HG02642 (cell line): ENCODE results near the gene HCFC1.

ENCODE experiments used
- ATAC-seq: cut with Tn5 transposase; IDR thresholded peaks from one replicate; pipeline ENCODE4 v1.9.1; 2021; ENCODE audit warnings: mild to moderate bottlenecking; ENCODE audit not compliant: unreplicated experiment, poor library complexity

The HCFC1 gene

GRCh38 chrX:153945956-153946943 lies 25.4 kb downstream of the HCFC1 start:
- no peak for ATAC-seq

- ATAC-seq = no peak
Measured at GRCh38 chrX:153944800-153945150, 26.8 kb downstream of the HCFC1 start.

DNA sequence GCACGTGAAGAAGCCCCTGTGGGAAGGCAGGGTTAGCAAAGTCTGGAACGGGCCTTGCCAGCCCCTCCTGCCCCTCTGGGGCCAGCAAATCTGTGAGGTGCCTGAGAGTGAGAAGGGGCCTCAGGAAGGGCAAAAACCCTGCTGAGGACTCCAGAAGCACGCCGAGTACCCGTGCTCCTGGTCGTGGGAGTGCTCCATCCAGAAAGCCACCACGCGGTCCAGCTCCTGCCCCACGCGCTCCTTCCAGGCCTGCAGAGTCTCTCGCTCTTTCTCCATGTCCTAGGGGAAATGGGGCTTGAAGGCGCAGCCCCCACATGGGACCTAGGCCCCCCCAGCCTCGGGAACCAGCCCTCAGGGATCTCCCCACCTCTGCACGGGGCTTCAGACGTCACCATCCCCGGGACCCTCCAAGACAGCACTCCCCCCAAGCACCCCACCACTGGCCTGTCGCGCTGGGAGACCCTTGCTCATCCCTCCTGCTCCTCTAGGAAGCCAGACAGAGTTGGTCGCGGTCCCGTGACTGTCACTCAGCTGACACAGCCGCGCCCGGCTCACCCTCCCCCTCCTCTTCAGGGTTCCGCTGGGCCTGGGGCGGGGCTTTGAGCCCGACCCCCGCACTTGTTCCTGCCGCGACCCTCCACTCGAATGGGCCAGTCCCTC lies 27.3 kb downstream of the HCFC1 start, which contains the start of gene RENBP:
Gene RENBP (minus strand): TSS at position 504 of the 660 bp plus-strand sequence. CDS start 33 bp downstream, at position 471.
- ATAC-seq = no peak

DNA sequence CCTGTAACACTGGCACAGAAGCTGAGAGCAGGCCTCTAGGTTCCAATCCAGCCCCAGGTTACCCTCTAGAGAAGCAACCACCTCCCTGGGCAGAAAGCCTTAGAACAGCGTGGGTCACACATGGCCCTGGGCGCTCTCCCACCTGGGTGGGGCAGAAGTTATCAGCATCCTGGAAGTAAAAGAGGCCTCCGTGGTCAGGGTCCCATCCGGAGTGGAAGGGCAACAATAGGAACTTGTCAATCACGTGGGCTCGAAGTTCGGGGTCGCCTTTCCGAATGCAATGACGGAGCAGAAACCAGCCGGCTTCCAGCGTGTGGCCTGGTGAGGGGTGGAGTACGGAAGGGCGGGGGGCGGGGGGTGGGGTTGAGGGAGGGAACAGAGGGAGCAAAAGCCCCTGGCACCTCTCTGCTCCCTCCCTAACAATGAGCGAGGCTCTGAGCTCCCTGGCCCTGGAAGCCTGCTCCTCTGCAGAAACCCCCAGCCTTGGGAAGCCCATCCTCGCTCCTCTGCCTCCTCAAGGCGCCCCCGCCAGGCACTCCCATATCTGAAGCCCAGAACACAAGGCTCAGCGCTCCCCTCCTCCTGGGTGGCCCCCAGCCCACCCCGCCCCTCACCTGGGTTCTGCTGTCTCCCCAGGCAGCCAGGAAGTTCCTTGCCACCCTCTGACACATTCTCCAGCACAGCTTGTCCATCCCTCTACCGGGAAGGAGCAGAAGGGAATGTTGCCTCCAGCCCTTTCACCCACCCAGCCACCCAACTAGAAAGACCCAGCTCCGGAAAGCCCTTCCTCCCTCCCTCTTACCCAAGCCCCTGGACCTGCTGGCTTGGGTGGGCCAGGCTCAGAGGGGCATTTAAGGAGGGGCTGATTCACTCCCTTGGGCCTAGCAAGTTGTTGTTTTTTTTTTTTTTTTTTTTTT lies 30.0 kb downstream of the HCFC1 start:
- ATAC-seq = no peak

DNA sequence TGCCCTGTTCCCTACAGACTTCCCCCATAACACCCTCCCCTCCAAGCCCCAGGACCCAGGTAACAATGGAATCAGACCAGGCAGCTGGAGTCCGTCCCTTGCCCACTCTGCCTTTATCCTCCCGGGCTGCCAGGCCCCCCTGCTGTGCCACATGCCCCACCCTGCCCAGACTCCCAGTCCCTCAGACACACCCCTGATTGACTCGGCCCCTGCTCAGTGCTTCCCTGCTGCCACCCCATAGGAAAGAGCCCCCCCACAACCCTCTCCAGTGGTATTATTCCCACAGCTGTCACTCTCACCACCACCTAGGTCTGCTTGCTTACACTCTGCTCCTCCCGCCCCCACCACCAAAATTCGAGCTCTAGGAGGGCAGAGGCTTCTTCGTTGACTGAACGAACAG lies 32.0 kb downstream of the HCFC1 start:
- ATAC-seq = no peak

GRCh38 chrX:153938226-153938786 lies 33.3 kb downstream of the HCFC1 start:
- no peak for ATAC-seq

DNA sequence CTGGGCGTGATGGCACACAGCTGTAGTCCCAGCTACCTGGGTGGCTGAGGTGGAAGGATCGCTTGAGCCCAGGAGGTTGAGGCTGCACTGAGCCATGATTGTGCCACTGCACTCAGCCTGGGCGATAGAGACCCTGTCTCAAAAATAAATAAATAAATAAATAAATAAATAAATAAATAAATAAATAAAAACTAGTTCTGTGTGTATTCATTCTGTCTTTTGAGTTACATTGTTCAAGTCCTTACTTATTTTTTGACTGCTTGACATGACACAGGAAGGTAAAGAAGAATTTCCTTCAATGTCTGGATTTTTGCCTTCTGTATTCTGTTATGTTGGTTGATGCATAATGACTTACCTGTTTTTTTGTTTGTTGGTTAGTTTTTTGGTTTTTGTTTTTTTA lies 34.6 kb downstream of the HCFC1 start:
- no peak for ATAC-seq

DNA sequence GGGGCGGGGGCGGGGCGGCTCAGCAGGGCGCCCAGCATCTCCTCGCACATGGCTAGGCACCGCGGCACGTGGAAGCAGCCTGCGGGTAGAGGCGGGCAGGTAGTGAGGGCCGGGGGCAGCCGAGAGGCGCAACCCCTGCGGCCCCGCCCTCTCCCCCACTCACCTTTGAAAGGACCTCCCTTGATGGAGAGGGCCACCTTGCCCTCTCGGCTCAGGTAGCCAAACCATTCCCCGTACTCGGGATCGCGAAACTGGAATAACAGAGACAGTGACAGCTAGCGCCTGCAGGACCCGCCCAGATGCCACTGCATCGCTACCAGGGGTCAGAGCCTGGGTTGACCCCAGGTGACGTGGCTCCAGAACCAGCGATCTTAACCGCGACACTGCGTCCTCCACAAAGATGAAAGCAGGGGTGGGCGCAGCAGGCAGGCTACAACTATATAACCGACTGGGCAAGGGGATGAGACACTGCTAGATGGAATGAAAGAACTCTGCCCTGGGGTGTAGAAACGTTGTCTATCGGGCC lies 36.2 kb downstream of the HCFC1 start:
- ATAC-seq = no peak

- peak; percentile 93 for ATAC-seq
Measured at GRCh38 chrX:153934762-153935325, 36.8 kb downstream of the HCFC1 start, which contains the start of gene NAA10. TSS of gene NAA10 (minus strand) at chrX:153935037. CDS start at chrX:153934904, 133 bp downstream.

DNA sequence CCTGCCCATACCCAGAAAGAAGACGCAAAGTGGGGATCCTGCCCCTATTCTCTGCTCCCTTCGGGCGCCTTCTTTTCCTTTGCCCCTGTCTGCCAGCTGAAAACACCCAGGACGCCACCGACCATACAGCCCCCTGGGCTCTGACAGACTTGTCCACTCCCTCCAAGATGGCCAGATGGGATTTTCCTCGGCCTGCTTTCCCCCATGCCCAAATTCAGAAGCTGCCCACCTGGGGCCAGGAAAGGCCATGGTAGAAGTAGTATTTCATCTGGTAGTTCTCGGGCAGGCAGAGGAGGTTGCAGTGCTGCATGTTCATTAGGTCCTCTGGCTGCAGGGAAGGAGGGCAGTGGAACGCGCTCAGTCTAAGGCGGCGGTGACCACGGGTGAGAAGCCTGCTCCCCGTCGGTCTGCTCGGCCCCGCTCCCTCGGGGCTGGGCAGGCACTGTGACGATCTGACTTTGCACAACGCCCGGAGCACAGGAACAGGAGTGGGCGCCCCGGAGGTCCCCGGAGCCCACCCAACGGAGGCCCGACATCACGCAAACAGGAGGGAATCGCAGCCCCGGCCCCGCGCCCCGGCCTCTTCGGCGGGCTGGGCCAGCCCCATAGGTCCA lies 37.4 kb downstream of the HCFC1 start:
- ATAC-seq = no peak

- no peak for ATAC-seq
Measured at GRCh38 chrX:153933748-153934147, 37.9 kb downstream of the HCFC1 start.

GRCh38 chrX:153932220-153932915 lies 39.2 kb downstream of the HCFC1 start:
- no peak for ATAC-seq

- ATAC-seq = no peak
Measured at GRCh38 chrX:153931748-153932147, 39.9 kb downstream of the HCFC1 start.

DNA sequence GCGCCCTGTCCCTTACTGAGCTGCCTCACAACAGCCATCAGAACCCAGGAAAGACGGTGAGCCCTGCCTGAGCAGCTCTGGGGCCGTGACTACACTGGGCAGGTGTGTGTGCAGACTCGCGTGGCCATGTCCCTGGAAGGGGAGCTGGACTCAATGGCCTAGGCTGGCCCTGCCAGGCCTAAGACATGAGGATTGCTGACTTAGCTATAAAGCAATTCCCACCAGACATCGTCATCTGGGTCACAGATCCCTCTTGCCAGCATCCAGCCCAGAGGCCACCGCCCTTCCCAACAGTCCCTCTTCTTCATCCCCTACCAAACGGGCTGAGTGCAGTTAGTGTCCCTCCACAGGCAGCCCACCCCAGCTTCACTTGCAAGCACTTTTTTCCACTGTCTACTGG lies 40.5 kb downstream of the HCFC1 start:
- no peak for ATAC-seq

DNA sequence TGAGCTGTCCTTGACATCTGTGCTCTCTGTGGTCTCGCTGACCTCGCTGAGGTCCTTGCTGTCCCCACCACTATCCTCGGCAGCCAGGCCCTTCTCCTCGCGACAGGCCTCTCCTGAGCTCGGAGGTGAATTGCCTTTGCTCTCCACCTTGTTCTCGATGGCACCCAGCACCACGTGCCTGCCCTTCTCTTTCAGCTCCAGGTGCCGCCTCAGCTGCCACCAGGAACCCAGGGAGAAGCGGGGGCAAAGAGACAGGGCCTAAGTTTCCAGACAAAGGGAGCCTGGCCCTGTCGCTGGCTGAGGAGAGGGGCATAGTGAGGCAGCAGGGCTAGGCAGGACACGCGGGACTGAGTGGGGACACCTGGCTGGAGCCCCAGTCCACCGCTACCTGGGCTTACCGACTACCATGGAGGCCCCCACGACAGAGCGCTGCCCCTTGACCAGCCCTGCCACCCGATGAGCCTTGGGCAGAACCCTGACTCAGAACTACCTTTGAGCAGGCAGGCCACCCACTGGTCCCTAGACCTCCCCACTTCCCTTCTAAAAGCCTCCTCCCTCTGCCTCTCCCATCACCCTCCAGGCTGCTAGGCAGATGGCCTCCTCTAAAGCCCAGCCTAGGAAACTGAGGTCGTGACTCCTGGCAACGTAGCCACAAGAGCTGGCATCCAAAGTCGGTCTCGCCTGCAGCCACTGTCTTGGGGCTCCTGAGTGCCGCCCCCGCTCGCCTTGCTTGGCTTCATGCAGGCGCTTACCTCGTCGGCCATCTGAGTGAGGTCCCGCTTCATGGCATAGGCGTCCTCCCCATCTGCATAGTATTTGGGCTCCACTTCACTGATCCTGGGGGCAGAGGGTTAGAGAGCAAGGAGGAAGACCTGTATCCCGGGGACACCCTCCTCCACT lies 41.4 kb downstream of the HCFC1 start:
- ATAC-seq = no peak

DNA sequence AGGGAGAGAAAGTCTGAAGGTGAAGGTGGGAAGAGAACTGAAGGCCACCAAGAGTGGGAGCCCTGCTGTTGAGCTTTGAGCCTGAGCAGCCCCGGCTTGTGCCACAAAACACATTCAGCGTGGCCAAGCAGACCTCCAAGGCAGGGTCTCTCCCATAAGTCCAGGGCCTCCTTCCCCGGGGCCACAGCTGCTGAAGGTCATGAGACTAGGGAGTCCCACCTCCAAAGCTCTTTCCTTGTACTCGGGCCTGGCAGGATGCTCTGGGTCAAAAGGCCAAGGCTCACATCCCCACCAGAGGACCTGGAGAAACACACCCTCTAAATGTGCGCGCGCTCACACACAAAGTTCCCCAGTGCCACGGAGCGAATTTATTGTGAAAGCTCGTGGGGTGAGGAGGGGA lies 42.0 kb downstream of the HCFC1 start:
- no peak for ATAC-seq

- no peak for ATAC-seq
Measured at GRCh38 chrX:153928846-153929245, 42.8 kb downstream of the HCFC1 start.
